Measurements from ENCODE around the gene CLCN6. TPM values are rescaled to one million over a fixed set of nuclear protein-coding genes. Genes with fewer than 3 reads are reported as not detected.

CLCN6 gene
- total and polyA plus RNA-seq, 2 of the 13 experiments (the other 11 are each of a cell fraction or from before 2014, with no cell fraction given), result 14.9 to 19.3 TPM

DNA sequence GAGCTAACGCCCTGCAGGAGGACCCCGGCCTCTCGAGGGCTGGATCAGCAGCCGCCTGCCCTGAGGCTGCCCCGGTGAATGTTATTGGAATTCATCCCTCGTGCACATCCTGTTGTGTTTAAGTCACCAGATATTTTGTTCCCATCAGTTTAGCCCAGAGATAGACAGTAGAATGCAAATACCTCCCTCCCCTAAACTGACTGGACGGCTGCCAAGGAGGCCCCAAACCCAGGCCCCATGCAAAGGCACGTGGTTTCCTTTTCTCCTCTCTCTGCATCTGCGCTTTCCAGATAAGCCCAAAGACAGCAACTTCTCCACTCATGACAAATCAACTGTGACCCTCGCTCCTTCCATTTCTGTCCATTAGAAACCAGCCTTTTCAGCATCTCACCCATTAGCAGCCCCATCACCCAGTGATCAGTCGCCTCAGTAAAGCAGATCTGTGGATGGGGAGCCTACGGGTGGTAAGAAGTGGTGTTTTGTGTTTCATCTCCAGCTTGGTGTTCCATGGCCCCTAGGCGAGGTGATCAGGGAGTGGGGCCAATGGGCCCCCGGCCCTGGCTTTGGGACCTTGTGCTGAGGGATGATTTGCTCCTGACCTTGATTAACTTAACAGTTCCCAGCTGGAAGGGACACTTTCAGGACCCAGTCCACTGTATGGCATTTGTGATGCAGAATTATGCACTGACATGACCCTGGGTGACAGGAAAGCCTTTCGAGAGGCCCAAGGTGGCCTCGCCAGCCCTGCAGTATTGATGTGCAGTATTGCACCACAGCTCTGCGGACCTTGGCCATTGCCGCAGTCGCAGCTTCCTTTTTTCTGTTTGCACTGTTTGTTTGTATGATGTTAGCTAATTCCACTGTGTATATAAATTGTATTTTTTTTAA is 36.4 kb downstream of the CLCN6 start (continued):
- TF ChIP-seq ATF3 (CRISPR knock-in tag; IDR thresholded peaks at IDR 0.05) (peak; percentile 32; the same call in 1 of the 2 replicates), DBP (CRISPR knock-in tag; IDR thresholded peaks at IDR 0.05; ENCODE audit: not compliant biosample characterization) (no peak), ZNF276 (CRISPR knock-in tag; IDR thresholded peaks at IDR 0.05; ENCODE audit: low read depth) (no peak), ZBTB1 (CRISPR knock-in tag; IDR thresholded peaks at IDR 0.05; ENCODE audit: borderline replicate concordance) (no peak), PLRG1 (conservative IDR thresholded peaks at IDR 0.05) (no peak), KLF9 (CRISPR knock-in tag; IDR thresholded peaks at IDR 0.05; ENCODE audit: low read depth) (no peak), CBX5 (CRISPR knock-in tag; IDR thresholded peaks at IDR 0.05; ENCODE audit: borderline replicate concordance) (peak; percentile 67; the same call in 1 of the 2 replicates), RFXANK (CRISPR knock-in tag; IDR thresholded peaks at IDR 0.05) (no peak), CENPT (CRISPR knock-in tag; IDR thresholded peaks at IDR 0.05; ENCODE audit: low read depth) (no peak), ZNF709 (CRISPR knock-in tag; IDR thresholded peaks at IDR 0.05) (peak; percentile 65; the same call in 1 of the 2 replicates), ZNF781 (CRISPR knock-in tag; IDR thresholded peaks at IDR 0.05; ENCODE audit: borderline replicate concordance, not compliant biosample characterization) (no peak), EHMT2 (IDR thresholded peaks at IDR 0.05; ENCODE audit: borderline replicate concordance, low read depth, low read length) (no peak; the same call in 1 of the 2 replicates), SNRNP70 (IDR thresholded peaks at IDR 0.05; ENCODE audit: low read depth, low read length) (no peak), ZNF839 (CRISPR knock-in tag; IDR thresholded peaks at IDR 0.05; ENCODE audit: borderline replicate concordance) (no peak), ZNF598 (CRISPR knock-in tag; IDR thresholded peaks at IDR 0.05; ENCODE audit: borderline replicate concordance) (peak; percentile 75; the same call in 1 of the 2 replicates), TBX3 (IDR thresholded peaks at IDR 0.05; ENCODE audit: borderline replicate concordance) (peak; percentile 55; the same call in 1 of the 2 replicates), PHF20 (CRISPR knock-in tag; IDR thresholded peaks at IDR 0.05) (0 out of 2 replicates have a peak, but pooled peaks have one; percentile 34), GLMP (CRISPR knock-in tag; IDR thresholded peaks at IDR 0.05; ENCODE audit: borderline replicate concordance) (no peak), RXRB (CRISPR knock-in tag; IDR thresholded peaks at IDR 0.05; ENCODE audit: borderline replicate concordance) (peak; percentile 99), ZNF530 (CRISPR knock-in tag; IDR thresholded peaks at IDR 0.05; ENCODE audit: low read depth) (no peak)
- TF ChIP-seq, protein P1, sequence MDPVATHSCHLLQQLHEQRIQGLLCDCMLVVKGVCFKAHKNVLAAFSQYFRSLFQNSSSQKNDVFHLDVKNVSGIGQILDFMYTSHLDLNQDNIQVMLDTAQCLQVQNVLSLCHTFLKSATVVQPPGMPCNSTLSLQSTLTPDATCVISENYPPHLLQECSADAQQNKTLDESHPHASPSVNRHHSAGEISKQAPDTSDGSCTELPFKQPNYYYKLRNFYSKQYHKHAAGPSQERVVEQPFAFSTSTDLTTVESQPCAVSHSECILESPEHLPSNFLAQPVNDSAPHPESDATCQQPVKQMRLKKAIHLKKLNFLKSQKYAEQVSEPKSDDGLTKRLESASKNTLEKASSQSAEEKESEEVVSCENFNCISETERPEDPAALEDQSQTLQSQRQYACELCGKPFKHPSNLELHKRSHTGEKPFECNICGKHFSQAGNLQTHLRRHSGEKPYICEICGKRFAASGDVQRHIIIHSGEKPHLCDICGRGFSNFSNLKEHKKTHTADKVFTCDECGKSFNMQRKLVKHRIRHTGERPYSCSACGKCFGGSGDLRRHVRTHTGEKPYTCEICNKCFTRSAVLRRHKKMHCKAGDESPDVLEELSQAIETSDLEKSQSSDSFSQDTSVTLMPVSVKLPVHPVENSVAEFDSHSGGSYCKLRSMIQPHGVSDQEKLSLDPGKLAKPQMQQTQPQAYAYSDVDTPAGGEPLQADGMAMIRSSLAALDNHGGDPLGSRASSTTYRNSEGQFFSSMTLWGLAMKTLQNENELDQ (CRISPR knock-in tag; IDR thresholded peaks at IDR 0.05; ENCODE audit: borderline replicate concordance), result no peak
- TF ChIP-seq, protein P2, sequence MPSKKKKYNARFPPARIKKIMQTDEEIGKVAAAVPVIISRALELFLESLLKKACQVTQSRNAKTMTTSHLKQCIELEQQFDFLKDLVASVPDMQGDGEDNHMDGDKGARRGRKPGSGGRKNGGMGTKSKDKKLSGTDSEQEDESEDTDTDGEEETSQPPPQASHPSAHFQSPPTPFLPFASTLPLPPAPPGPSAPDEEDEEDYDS (CRISPR knock-in tag; IDR thresholded peaks at IDR 0.05), result peak; percentile 15; the same call in 1 of the 2 replicates

Data from HepG2 (cell line).